Effector CD4-positive, alpha-beta T cell (primary cell): ENCODE measurements around the gene CDH4.

Source experiments
- DNase-seq: peaks from one replicate; pipeline ENCODE4 v3.0.0-alpha.2; 2020

Gene CDH4

GRCh38 chr20:61816606-61817460 is 564.8 kb downstream of the CDH4 start:
- no peak for DNase-seq

GRCh38 chr20:61817575-61817974 is 565.5 kb downstream of the CDH4 start:
- no peak for DNase-seq

GRCh38 chr20:61818746-61819573 is 566.9 kb downstream of the CDH4 start:
- DNase-seq = no peak

GRCh38 chr20:61819574-61819846 is 567.4 kb downstream of the CDH4 start:
- DNase-seq = no peak

DNA sequence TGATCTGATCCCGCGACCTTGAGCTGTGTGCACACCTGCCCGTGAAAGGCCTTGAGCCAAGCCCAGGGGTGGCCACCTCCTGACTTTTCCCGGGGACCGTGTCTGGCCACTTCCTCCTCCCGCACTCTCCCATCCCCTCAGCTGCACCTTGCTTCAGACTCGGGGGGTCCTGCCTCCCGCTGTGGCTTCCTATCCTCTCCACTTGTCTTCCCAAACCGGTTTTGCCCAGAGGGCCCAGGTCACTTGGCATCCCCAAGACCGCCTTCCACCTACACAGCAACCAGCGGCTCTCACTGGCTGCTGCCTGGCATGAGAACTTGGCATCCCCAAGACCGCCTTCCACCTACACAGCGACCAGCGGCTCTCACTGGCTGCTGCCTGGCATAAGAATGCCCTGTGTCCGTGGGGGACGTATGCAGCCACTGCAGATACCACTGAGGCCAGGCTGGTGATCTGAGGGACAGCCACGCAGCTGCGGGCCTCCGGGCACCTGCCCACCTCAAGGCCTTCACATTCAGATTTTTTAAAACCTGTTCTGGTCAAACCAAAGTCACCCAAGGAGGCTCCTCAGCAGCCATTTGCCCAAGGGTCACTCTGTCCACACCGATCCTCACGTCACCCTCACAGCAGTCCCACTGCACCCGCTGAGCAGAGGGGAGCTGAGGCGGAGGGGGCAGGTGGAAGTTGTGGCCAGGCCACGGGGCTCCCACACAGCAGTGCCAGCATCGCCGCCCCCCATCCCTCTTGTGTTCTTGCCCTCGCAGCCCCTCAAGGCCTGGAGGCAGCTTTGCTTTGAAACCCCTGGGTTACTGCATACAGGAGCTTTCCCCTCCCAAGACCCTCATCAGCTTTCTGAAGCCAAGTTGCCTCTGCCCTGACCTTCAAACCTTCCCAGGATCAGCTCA is 568.1 kb downstream of the CDH4 start:
- DNase-seq = no peak

GRCh38 chr20:61821735-61822134 is 569.7 kb downstream of the CDH4 start:
- no peak for DNase-seq

GRCh38 chr20:61822396-61822795 is 570.3 kb downstream of the CDH4 start:
- no peak for DNase-seq

GRCh38 chr20:61823242-61823641 is 571.2 kb downstream of the CDH4 start:
- DNase-seq = no peak

DNA sequence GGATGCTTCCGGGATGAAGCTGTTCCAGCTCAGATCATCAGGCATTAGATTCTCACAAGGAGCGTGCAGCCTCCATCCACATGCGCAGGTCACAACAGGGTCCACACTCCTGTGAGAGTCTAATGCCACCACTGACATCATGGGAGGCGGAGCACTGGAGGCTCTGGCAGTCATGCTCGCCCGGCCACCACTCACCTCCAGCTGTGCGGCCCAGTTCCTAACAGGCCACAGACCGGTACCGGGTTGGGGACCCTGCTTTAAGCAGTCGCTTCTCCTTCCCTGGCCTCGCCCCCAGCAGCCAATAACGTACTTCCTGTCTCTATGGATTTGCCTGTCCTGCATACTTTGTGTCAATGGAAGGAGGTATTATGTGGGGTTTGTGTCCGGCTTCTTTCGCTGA is 576.8 kb downstream of the CDH4 start:
- no peak for DNase-seq

- DNase-seq = no peak
Observed at GRCh38 chr20:61829526-61829925, 577.5 kb downstream of the CDH4 start.

DNA sequence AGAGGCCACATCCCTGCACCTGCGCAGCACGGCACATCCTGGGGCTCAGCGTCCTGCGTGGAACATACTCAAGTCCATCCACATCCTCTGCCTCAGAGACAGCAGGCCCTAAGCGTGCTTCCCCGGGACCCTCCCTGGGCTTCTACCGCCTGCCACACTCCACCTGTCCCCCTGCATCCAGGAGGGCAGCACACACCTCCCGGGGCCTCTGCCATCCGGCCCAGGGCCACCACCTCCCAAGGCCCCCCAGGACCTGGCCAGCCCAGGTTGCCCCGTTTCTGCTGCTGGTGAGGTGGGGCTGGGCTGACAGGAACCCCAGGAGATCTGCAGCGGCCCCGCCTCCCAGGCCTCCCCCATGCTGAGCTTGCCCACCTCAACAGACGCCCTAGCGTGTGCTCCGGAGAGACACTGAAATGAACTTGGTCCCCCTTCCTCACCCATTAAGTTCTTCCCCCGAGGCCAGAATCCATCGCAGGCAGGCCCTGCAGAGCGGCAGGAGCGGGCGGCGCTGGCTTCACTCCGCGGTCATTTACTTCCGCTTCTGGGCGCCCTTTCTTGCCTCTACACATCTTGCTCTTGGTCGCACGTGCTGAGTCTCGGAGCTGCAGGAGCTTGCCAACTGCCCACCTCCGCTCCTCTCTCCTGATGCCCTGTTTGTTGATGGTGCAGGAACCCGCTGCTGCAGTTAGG is 578.3 kb downstream of the CDH4 start:
- DNase-seq = no peak

- DNase-seq = no peak
Observed at GRCh38 chr20:61830991-61831390, 578.9 kb downstream of the CDH4 start.

DNA sequence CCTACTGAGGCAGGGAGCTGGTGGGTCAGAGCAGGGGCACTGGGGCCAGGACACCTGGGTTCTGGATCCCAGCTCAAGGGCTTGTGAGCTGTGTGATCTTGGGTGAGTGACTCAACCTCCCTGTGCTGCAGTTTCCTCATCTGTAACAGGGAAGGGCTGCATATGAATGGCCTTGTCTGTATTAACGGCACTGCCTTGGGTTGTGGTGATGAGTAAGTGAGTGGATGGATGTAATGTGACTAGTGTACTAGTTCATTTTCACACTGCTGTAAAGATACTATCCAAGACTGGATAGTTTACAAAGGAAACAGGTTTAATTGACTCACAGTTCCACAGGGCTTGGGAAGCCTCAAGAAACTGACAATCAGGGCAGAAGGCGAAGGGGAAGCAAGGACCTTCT is 580.1 kb downstream of the CDH4 start:
- no peak for DNase-seq

DNA sequence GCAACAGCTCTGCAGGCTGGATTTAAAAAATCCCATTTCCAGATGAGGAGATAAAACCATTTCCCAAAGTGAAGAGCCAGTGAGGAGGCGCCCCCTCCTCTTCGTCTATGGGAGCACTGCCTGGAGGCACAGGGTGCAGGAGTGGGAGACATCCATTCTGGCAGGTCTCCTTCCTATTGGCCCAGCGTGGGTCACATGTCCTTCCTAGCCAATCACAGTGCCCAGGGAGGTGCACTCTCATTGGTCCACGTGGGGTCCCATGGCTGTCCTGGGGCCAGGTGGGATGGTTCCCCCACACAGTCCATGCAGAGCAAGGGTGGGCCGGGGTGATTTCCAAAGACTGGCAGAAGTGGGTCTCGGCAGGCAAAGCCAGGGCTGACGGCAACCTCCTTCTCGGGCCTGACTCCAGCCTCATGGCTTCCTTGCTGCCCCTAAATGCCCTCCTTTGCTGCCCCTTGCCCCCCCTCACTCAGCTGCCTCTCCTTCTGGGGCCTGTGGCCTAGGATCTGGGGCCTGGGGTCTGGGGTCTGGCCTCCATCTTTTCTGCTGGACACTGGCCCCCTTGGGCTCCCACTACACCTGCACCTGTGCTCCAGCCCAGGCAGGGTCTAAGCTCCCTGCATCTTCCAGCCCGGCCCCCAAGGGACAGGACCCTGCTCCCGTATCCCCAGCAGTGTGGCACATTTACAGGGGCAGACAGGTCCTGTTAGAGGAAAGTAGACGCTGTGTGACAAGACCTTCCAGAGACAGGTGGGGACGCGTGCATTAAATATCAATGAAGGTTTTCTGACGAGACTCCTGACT is 581.9 kb downstream of the CDH4 start:
- DNase-seq = no peak

- DNase-seq = no peak
Observed at GRCh38 chr20:61835301-61835700, 583.2 kb downstream of the CDH4 start.

GRCh38 chr20:61835791-61836350 is 583.8 kb downstream of the CDH4 start:
- no peak for DNase-seq

- no peak for DNase-seq
Observed at GRCh38 chr20:61837200-61837599, 585.1 kb downstream of the CDH4 start.

- DNase-seq = no peak
Observed at GRCh38 chr20:61839223-61839911, 587.3 kb downstream of the CDH4 start.

DNA sequence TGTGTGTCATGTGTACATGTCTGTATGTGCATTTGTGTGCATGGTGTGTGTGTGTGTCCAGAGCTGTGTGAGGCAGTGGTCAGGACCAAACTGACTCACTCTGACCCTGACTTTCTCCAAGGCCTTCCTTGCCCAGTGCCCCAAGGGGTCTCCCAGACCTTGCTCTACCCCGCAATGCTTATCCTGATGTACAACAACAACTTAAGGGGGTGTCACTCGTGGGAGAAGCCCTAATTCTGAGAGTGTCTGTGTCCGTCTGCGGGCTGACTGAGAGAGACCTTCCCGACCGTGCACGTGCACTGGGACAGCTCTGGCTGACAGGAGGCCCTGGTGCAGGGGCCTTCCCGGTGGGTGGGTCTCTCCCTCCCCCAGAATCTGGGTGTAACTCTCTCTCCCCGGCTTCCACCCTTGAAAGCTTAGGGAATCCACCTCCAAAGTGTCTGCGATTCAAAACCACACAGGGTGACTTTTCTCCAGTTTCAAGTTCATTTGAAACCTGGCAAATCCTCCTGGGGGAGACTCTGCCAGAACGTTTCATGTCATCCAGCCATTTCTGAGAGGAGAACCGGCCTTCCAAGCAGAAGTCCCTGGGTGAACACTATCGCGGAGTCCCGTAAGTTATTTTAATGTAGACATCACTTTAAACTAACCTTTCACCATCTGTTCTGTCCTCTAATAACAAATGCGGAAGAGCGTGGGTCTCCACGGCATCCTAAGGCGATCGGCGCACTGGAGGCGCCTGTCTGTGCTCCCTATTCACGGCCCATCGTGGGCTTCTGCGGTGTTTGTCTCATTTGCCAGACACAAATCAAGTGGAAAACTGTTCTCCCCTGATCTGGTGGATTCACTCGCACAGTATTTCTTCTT is 588.1 kb downstream of the CDH4 start:
- no peak for DNase-seq
